ENCODE measurements around the gene RNPEPL1.

GRCh38 chr2:240576036-240576435 lies 7.8 kb downstream of the RNPEPL1 start:
- TF ChIP-seq CTCF (IDR thresholded peaks at IDR 0.05; ENCODE audit: insufficient read depth, low read length, poor library complexity, severe bottlenecking) (no peak), EZH2phosphoT487 (conservative IDR thresholded peaks at IDR 0.05; ENCODE audit: low read length) (no peak)
